NCI-H2227 treated with DMSO at 0.1 percent for 48 hours (cell line): Measurements from ENCODE around the gene CD164L2.

ENCODE experiments used
- DNase-seq: peaks from one replicate; lab custom pipeline; 2025; lab: John Stamatoyannopoulos, UW

Gene CD164L2

GRCh38 chr1:27363766-27364695 lies 19.1 kb downstream of the CD164L2 start:
- DNase-seq: no peak

DNA sequence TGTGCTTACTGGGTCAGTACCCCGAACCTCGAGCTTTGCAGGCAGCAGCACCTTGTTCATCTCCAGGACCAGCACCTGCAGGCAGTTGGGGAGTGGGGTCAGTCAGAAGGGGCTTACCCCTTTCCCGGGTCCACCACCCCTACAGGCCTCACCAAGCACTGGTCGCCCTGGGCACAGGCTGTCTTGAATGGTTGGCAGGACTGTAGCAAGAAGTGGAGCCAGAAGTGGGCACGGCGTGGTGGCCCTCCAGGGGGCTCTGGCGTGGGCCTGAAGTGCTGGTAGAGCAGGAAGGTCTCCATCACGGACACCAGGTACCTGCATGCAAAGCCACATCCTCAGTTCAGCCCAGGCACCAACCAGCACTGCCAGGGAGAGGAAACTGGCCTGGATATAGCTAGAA lies 21.6 kb downstream of the CD164L2 start:
- no peak for DNase-seq

GRCh38 chr1:27361044-27361402 lies 22.1 kb downstream of the CD164L2 start:
- DNase-seq: no peak

GRCh38 chr1:27360159-27361043 lies 22.7 kb downstream of the CD164L2 start:
- no peak for DNase-seq

DNA sequence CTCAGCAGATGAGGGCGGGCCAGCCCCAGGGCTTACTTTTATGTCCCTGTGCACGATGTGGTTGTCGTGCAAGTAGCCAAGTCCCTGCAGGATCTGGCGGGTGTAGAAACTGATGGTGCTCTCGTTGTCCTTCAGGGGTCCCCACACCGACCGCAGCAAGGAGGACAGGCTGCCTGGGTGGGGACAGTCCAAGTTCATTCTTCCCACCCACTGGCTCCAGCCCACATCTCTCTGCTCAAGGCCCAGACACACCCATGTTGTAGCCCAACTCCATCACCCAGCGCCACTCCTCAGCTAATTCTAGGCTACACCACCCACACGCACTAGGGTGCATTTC lies 23.3 kb downstream of the CD164L2 start:
- DNase-seq: no peak

DNA sequence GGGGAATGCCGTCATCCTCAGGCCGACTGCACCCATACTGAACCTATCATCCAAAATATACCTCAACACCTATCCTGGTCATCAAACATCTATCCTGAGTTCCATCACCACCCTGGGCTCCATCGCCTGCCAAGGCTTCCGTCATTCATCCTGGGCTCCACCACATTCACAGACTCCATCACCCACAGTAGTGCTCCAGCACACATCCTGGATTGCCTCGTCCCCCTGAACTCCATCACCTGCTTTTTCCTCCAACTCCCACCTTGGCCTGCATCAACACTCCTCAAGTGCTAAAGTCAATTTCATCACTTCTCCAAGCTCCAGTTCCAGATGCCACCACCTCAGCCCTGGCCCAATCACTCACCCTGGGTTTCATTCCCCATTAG lies 24.2 kb downstream of the CD164L2 start:
- no peak for DNase-seq

DNA sequence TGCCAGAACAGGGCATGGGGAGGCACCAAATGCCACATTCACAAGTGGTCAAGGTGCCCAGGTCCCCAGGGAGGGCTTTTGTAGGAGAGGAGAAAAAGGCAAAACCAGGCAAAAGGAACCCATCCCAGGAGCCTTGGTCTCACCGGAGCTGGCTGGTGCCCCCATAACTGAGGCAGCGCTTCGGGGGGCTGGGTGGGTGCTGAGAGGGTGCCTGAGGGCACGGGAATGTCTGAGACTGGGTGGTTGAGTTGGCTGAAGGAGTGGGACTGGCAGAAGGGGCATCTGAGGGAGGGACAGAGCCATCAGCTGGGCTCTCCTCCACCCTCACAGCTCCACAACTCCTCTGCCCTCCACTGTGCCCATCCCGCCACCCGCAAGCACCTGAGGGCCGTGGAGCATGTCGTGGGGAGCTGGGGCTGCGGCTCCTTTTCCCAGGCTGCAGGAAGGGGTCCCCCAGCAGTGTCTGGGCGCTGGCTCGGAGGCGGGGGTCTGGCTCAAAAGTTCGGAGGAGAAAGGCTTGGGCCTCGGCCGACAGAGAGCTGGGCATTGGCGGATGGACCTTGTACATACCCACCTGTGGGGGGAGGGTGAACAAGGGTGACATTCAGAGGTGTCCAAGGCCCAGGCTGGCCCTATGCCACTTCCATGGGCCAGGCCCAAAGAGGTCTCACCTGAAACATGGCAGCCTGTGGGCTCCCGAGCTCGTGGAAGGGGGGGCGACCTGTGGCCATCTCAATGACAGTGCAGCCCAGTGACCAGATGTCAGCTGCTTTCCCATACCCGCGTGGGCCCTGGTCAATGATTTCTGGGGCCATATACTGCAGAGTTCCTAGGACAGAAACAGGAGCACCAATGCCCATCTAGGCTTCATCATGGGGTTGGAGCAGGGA lies 24.9 kb downstream of the CD164L2 start:
- DNase-seq: no peak

GRCh38 chr1:27357281-27358037 lies 25.7 kb downstream of the CD164L2 start:
- DNase-seq: no peak

DNA sequence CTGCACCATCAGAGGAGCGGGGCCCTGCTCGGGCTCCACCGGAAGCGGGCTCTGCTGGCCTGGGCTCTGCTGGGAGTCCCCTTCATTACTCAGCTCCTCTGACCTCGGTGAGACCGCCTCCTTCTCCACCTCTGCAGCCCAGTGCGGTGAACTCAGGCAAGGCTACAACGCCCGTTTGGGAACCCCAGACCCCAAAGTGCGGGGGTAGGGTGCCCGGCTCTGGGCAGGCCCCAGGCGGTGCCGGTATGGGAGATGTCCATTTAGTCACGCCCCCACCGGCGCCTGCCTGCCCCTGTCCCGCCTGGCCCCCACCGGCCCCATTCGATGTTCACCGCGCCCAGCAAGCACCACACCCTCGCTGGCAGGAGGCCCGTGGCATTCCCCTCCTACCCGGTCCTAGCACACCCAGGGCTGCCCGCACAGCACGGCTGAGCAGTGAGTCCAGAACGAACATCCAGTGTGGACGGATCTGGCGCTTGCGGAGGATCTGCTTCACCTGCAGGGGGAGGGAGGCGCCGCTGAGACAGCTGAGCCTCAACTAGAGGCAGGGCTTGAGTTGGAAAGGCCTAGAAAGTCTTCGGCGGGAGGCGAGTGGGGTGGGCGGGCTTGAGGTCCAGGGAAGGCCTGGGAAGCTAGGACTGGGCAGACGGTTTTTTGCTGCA lies 26.4 kb downstream of the CD164L2 start:
- DNase-seq: no peak

DNA sequence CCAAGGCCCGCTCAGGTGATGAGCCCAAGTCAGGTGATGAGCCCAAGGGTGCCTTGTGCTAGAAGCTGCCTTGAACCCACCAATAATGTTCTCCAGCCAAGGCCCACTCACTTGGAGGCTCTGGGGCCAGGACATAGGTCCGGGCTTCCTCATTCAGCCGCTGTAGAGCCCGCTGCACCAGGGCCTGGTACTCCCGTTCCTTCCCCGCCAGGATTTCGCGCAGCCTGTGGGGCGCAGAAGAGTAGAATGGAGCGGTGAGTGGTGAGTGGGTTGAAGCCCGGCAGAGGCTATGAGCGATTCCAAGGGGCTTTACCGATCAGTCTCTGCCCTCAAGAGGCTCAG lies 26.9 kb downstream of the CD164L2 start:
- DNase-seq: no peak

- no peak for DNase-seq
Observed at GRCh38 chr1:27355683-27356082, 27.4 kb downstream of the CD164L2 start.

DNA sequence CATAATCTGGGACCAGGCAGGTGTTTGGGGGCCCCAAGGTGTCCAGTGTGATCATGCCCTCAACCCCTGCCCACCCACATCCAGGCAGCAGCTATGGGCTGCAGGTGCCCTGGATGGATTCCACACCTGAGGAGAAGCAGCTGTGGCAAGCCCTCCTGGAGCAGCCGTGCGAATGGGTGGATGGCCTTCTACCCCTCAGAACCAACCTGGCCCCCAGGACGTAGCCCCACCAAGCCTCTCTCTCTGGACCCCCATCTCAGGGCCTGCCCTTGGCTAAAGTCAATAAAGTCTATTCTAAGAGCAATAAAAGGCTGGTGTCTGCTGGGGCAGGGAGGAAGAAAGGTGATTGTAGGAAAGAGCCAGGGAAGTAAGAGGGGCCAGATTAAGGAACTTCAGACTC lies 29.5 kb downstream of the CD164L2 start:
- no peak for DNase-seq

DNA sequence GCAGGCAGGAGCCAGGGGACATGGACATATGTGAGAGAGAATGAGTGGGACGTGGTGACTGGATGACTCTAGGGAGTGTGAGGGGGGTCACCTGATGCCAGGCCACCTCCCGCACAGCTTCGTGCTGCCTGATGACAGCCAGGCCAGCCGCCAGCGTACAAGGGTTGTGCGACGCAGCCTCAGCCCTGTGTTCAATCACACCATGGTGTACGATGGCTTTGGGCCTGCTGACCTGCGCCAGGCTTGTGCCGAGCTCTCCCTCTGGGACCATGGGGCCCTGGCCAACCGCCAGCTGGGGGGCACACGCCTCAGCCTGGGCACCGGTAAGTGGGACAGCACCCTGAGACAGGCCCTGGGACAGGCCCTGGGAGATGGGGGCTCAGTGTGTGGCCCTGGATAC lies 30.0 kb downstream of the CD164L2 start:
- no peak for DNase-seq

DNA sequence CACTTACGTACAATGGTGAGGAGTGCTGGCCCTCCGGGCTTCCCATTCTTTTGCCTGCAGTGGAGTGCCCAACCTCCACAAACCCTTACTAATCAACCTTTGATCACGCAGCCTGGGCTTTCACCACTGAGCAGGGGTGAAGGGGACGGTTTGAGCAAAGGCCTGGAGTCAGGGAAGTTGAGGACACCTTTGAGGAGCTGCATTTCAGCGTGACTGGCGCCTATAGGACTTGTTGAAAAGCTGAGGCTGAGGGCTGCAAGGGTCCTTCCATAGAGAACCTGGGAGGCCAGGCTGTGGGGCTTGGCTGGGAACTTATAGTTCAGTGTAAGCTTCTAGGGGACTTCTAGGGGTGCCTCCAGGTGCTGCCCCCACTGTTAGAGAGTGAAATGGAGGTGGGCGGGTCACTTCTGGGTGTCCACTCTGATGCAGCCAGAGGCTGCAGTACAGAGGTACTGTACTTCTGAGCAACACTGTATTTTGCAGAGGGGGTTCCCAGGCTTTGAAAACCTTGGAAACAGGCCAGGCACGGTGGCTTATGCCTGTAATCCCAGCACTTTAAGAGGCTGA lies 31.5 kb downstream of the CD164L2 start:
- DNase-seq: no peak

- no peak for DNase-seq
Observed at GRCh38 chr1:27350663-27351540, 32.2 kb downstream of the CD164L2 start.

GRCh38 chr1:27349784-27350662 lies 33.1 kb downstream of the CD164L2 start:
- peak; percentile 72 for DNase-seq

- peak; percentile 72 for DNase-seq
Observed at GRCh38 chr1:27348861-27349783, 34.0 kb downstream of the CD164L2 start.
